ENCODE data around the gene USP26.
"Not testable (repeated sequence)": the region's sequence is repeated elsewhere in the genome, so short reads cannot be mapped to it uniquely, and the experiment has no call there.

DNA sequence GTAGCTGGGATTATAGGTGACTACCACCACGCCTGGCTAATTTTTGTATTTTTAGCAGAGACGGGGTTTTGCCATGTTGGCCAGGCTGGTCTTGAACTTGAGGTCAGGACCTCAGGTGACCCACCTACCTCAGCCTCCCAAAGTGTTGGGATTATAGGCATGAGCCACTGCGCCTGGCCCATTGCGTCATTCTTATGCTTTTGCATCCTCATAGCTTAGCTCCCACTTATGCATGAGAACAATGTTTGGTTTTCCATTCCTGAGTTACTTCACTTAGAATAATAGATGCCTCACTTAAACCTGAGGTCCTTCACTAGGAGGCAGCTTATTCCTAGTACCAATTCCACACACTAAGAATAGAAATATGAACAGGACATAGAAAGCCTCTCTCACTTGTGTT is 11.9 kb downstream of the USP26 start:
- not testable (repeated sequence) for TF ChIP-seq EZH2 (IDR thresholded peaks at IDR 0.05; ENCODE audit: insufficient read depth, poor library complexity, severe bottlenecking); EZH2phosphoT487 (IDR thresholded peaks at IDR 0.05; ENCODE audit: insufficient read depth, low read depth)
